ENCODE measurements around the gene IL1A.

Gene IL1A

GRCh38 chr2:112727276-112728028 lies 56.8 kb downstream of the IL1A start:
- DNase-seq (ENCODE audit: low spot score), result no peak
- no peak for TF ChIP-seq CTCF (IDR thresholded peaks at IDR 0.05; ENCODE audit: borderline replicate concordance, control extremely low read depth, extremely low read depth, insufficient read depth, missing control alignments)
- in situ Hi-C loops (cut with MboI; ENCODE audit: low sequenced_read_pairs, unreplicated experiment), result loop anchor here (10.0 kb wide), 1 partner anchor 103 kb away; no protein-coding TSS in a partner anchor

- peak; percentile 94 for DNase-seq (ENCODE audit: low spot score)
- in situ Hi-C loops (cut with MboI; ENCODE audit: low sequenced_read_pairs, unreplicated experiment), result loop anchor here (10.0 kb wide), 1 partner anchor 102 kb away; no protein-coding TSS in a partner anchor
- TF ChIP-seq CTCF (IDR thresholded peaks at IDR 0.05; ENCODE audit: borderline replicate concordance, control extremely low read depth, extremely low read depth, insufficient read depth, missing control alignments), result peak; percentile 99
These were observed 57.7 kb downstream of the IL1A start for GRCh38 chr2:112726487-112727190.

GRCh38 chr2:112725545-112726457 lies 58.5 kb downstream of the IL1A start:
- in situ Hi-C loops (cut with MboI; ENCODE audit: low sequenced_read_pairs, unreplicated experiment), result loop anchor here (10.0 kb wide), 1 partner anchor 101 kb away; no protein-coding TSS in a partner anchor
- peak; percentile 80 for DNase-seq (ENCODE audit: low spot score)
- peak; percentile 16 for TF ChIP-seq CTCF (IDR thresholded peaks at IDR 0.05; ENCODE audit: borderline replicate concordance, control extremely low read depth, extremely low read depth, insufficient read depth, missing control alignments)

GRCh38 chr2:112724591-112725525 lies 59.4 kb downstream of the IL1A start:
- peak; percentile 21 for TF ChIP-seq CTCF (IDR thresholded peaks at IDR 0.05; ENCODE audit: borderline replicate concordance, control extremely low read depth, extremely low read depth, insufficient read depth, missing control alignments)
- in situ Hi-C loops (cut with MboI; ENCODE audit: low sequenced_read_pairs, unreplicated experiment), result loop anchor here (10.0 to 25.0 kb wide), 2 partner anchors 100 to 663 kb away; partner anchors contain the start of gene TMEM87B
- peak; percentile 79 for DNase-seq (ENCODE audit: low spot score)

GRCh38 chr2:112723995-112724394 lies 60.3 kb downstream of the IL1A start:
- in situ Hi-C loops (cut with MboI; ENCODE audit: low sequenced_read_pairs, unreplicated experiment), result loop anchor here (10.0 to 25.0 kb wide), 2 partner anchors 99 to 662 kb away; partner anchors contain the start of gene TMEM87B
- no peak for TF ChIP-seq CTCF (IDR thresholded peaks at IDR 0.05; ENCODE audit: borderline replicate concordance, control extremely low read depth, extremely low read depth, insufficient read depth, missing control alignments)

More at GRCh38 chr2:112723995-112724394, 60.3 kb downstream of the IL1A start:
- no peak for DNase-seq (ENCODE audit: low spot score)

Measured in GM13976 (cell line).